SK-N-SH (cell line): Measurements from ENCODE around the gene TIMM23. TPM values are rescaled to one million over a fixed set of nuclear protein-coding genes. Genes with fewer than 3 reads are reported as not detected.

ENCODE experiments used
- CTCF ChIA-PET: fragments of 300-600, 350-600 bp; formaldehyde crosslinking; extraction: SDS; loops from one replicate; lab custom pipeline; 2021; lab: Yijun Ruan, JAX
- POLR2A ChIA-PET: fragments of 350-600 bp; sonication (Branson Sonifier 250); formaldehyde crosslinking; extraction: SDS; loops from one replicate; lab custom pipeline; 2020; ENCODE audit warnings: antibody characterized with exemption, inconsistent platforms; lab: Yijun Ruan, JAX
- DNase-seq: peaks from one replicate; pipeline ENCODE4 v3.0.0; 2012
- H2AFZ ChIP-seq: fragments of 200-600 bp; sonication (generic); 2 replicates; pipeline ENCODE4 v1.8.1; 2016; ENCODE audit warnings: antibody characterized with exemption, mild to moderate bottlenecking, low read depth
- H3F3A ChIP-seq: fragments of 200-600 bp; sonication (generic); replicated peaks from 2 replicates; pipeline ENCODE3; 2016; ENCODE audit warnings: antibody characterized with exemption, mild to moderate bottlenecking; ENCODE audit not compliant: insufficient read depth
- H3K27ac ChIP-seq, 2 experiments: fragments of 200-500 bp in 1 of 2; fragments of 200-600 bp in 1 of 2; sonication (Bioruptor generic) in 1 of 2; sonication (generic), shearing (Covaris generic) in 1 of 2; 2 replicates each; pipeline versions ENCODE4 v1.5.1 to v1.6.1; 2014 to 2016; ENCODE audit warnings: low read depth in 2 of 2, inconsistent platforms in 1 of 2, low read length in 1 of 2, mild to moderate bottlenecking in 1 of 2, mixed read lengths in 1 of 2
- H3K27me3 ChIP-seq: fragments of 200-600 bp; sonication (generic), shearing (Covaris generic); 2 replicates; pipeline ENCODE4 v1.6.1; 2016; ENCODE audit warnings: mixed run types; ENCODE audit not compliant: insufficient read depth
- H3K36me3 ChIP-seq, 2 experiments: fragments of 200-500 bp in 1 of 2; fragments of 200-600 bp in 1 of 2; sonication (Bioruptor generic) in 1 of 2; sonication (generic) in 1 of 2; replicated peaks in 1 of 2; 2 replicates each; pipeline versions ENCODE3 to v1.5.1; 2014 to 2016; ENCODE audit warnings: low read length in 1 of 2, mild to moderate bottlenecking in 1 of 2; ENCODE audit not compliant: insufficient read depth in 2 of 2, control insufficient read depth in 1 of 2
- H3K4me1 ChIP-seq, 2 experiments: fragments of 200-500 bp in 1 of 2; fragments of 200-600 bp in 1 of 2; sonication (Bioruptor generic) in 1 of 2; sonication (generic), shearing (Covaris generic) in 1 of 2; 2 replicates each; pipeline versions ENCODE4 v1.5.1 to v1.6.1; 2014 to 2016; ENCODE audit warnings: low read depth in 1 of 2, low read length in 1 of 2, mixed run types in 1 of 2; ENCODE audit not compliant: insufficient read depth in 2 of 2, control insufficient read depth in 1 of 2
- H3K4me2 ChIP-seq: fragments of 200-600 bp; sonication (generic), shearing (Covaris generic); 2 replicates; pipeline ENCODE4 v1.6.1; 2017; ENCODE audit warnings: mixed run types
- H3K4me3 ChIP-seq, 2 experiments: fragments of 200-500 bp in 1 of 2; fragments of 200-600 bp in 1 of 2; sonication (Bioruptor generic) in 1 of 2; sonication (generic), shearing (Covaris generic) in 1 of 2; 2 replicates each; pipeline versions ENCODE4 v1.5.1 to v1.8.1; 2014 to 2016; ENCODE audit warnings: low read depth in 2 of 2, inconsistent platforms in 1 of 2, low read length in 1 of 2, mild to moderate bottlenecking in 1 of 2, mixed read lengths in 1 of 2, moderate library complexity in 1 of 2
- H3K79me2 ChIP-seq: fragments of 200-600 bp; sonication (generic); 2 replicates; pipeline ENCODE4 v1.8.1; 2017; ENCODE audit warnings: mild to moderate bottlenecking; ENCODE audit not compliant: insufficient read depth
- H3K9ac ChIP-seq: fragments of 200-600 bp; sonication (generic); 2 replicates; pipeline ENCODE4 v1.6.1; 2017; ENCODE audit warnings: mixed run types
- H3K9me2 ChIP-seq: fragments of 200-600 bp; sonication (generic); 2 replicates; pipeline ENCODE4 v1.6.1; 2017; ENCODE audit warnings: mixed run types
- H3K9me3 ChIP-seq: fragments of 200-600 bp; sonication (generic); 2 replicates; pipeline ENCODE4 v1.6.1; 2017; ENCODE audit warnings: mixed run types, mild to moderate bottlenecking, moderate library complexity
- H4K20me1 ChIP-seq: fragments of 200-600 bp; sonication (generic); 2 replicates; pipeline ENCODE4 v1.6.1; 2017; ENCODE audit warnings: mild to moderate bottlenecking, mixed run types; ENCODE audit not compliant: insufficient read depth
- CHD2 ChIP-seq: fragments of 150-350 bp; IDR thresholded peaks from 2 replicates; pipeline ENCODE4 v1.6.1; 2018; ENCODE audit warnings: low read length; ENCODE audit not compliant: partially characterized antibody
- EP300 ChIP-seq, 2 experiments: IDR thresholded peaks; 2 replicates each; pipeline versions ENCODE4 v1.4.0 to v1.6.1; 2012; ENCODE audit warnings: borderline replicate concordance in 1 of 2, low read depth in 1 of 2, low read length in 1 of 2
- FOSL2 ChIP-seq: IDR thresholded peaks from 2 replicates; pipeline ENCODE4 v1.4.0; 2012; ENCODE audit warnings: low read depth, mild to moderate bottlenecking, moderate library complexity, borderline replicate concordance
- FOXJ3 ChIP-seq: sonication (generic); formaldehyde crosslinking; IDR thresholded peaks from 2 replicates; pipeline ENCODE4 v1.5.1; 2020; ENCODE audit warnings: mild to moderate bottlenecking, missing genetic modification reagents
- FOXM1 ChIP-seq: IDR thresholded peaks from 2 replicates; pipeline ENCODE4 v1.4.0; 2012; ENCODE audit warnings: low read depth, mild to moderate bottlenecking
- GABPA ChIP-seq: IDR thresholded peaks from 2 replicates; pipeline ENCODE4 v1.4.0; 2012; ENCODE audit warnings: low read depth, mild to moderate bottlenecking
- IRF3 ChIP-seq: fragments of 150-350 bp; IDR thresholded peaks from 2 replicates; pipeline ENCODE4 v1.6.1; 2016; ENCODE audit warnings: mild to moderate bottlenecking, low read depth, low read length
- MEF2A ChIP-seq: IDR thresholded peaks from 2 replicates; pipeline ENCODE4 v1.4.0; 2012; ENCODE audit warnings: low read depth, borderline replicate concordance
- NRF1 ChIP-seq: IDR thresholded peaks from 2 replicates; pipeline ENCODE4 v1.6.1; 2012; ENCODE audit warnings: low read depth, mild to moderate bottlenecking, low read length
- PBX3 ChIP-seq: IDR thresholded peaks from 2 replicates; pipeline ENCODE4; 2012
- RAD21 ChIP-seq: IDR thresholded peaks from 2 replicates; pipeline ENCODE4 v1.6.1; 2012; ENCODE audit warnings: mild to moderate bottlenecking, low read length
- RFX5 ChIP-seq: IDR thresholded peaks from 2 replicates; pipeline ENCODE4 v1.6.1; 2012; ENCODE audit warnings: mild to moderate bottlenecking, improper control_type of control experiment, low read length
- SMC3 ChIP-seq: IDR thresholded peaks from 2 replicates; pipeline ENCODE4 v1.6.1; 2012; ENCODE audit warnings: low read depth, low read length, improper control_type of control experiment
- TCF12 ChIP-seq: IDR thresholded peaks from 2 replicates; pipeline ENCODE4 v1.4.0; 2012
- USF1 ChIP-seq: IDR thresholded peaks from 2 replicates; pipeline ENCODE4 v1.4.0; 2012; ENCODE audit warnings: low read depth, borderline replicate concordance
- YY1 ChIP-seq: IDR thresholded peaks from 2 replicates; pipeline ENCODE4 v1.4.0; 2012; ENCODE audit warnings: low read depth, mild to moderate bottlenecking
- ZBTB33 ChIP-seq: IDR thresholded peaks from 2 replicates; pipeline ENCODE4 v1.4.0; 2012; ENCODE audit warnings: low read depth, borderline replicate concordance
- WGBS: methylation state at CpG from one replicate; pipeline ENCODE4 v1.1.6; 2017; ENCODE audit warnings: low lambda C conversion rate; 5-methylcytosine and 5-hydroxymethylcytosine counted together
- polyA plus RNA-seq, 3 experiments: library from polyadenylated mRNA; depleted of rRNA; stranded (reverse); fragments of >200 nt; gene quantifications; 2 replicates each; pipeline ENCODE4 v1.2.3, GENCODE V29; 2012

TIMM23 gene
- polyA plus RNA-seq, 1 of the 3 experiments (the other 2 are of a cell fraction): 87.0 TPM

GRCh38 chr10:46014683-46015405, 42.6 kb downstream of the TIMM23 start:
- no peak overlapping the region for H3K27ac ChIP-seq
- peaks cover 54% of the 10 kb centered on the region for H3K79me2 ChIP-seq
- H3K4me2 ChIP-seq: no peak overlapping the region
- peaks cover 23% of the 10 kb centered on the region for H4K20me1 ChIP-seq
- H3K9me2 ChIP-seq: no peaks in the 10 kb centered on the region
- peaks cover 52 to 56% of the 10 kb centered on the region in 2 experiments for H3K36me3 ChIP-seq
- CTCF ChIA-PET: interaction anchor here (1.0 kb wide), 1 partner anchor 7 kb away, joined by 5 read pairs; no protein-coding TSS in a partner anchor
- H3K9ac ChIP-seq: no peak overlapping the region
- no peak for TF ChIP-seq YY1
- no peak for TF ChIP-seq NRF1
- no peak for TF ChIP-seq IRF3
- TF ChIP-seq SMC3: no peak
- no peak for TF ChIP-seq GABPA
- no peak for TF ChIP-seq PBX3
- TF ChIP-seq MEF2A: no peak
- TF ChIP-seq USF1: no peak
- TF ChIP-seq FOXJ3 (CRISPR knock-in tag): no peak
- TF ChIP-seq RFX5: no peak
- no peak for TF ChIP-seq RAD21
- no peak for TF ChIP-seq CHD2
- TF ChIP-seq ZBTB33: no peak
- TF ChIP-seq FOSL2: no peak
- no peak for TF ChIP-seq TCF12
- no peak for TF ChIP-seq FOXM1
- no peak for TF ChIP-seq EP300 (IDR thresholded peaks at IDR 0.05; ENCODE audit: borderline replicate concordance in 1 of 2, low read depth in 1 of 2, low read length in 1 of 2)
- H3K9me3 ChIP-seq: no peaks in the 10 kb centered on the region
- no peaks in the 10 kb centered on the region for H3K27me3 ChIP-seq
- H3K4me3 ChIP-seq: no peak overlapping the region
- no peak for DNase-seq
- peaks cover 9% of the 10 kb centered on the region for H3F3A ChIP-seq
- POLR2A ChIA-PET: interaction anchor here (0.8 kb wide), 1 partner anchor 18 kb away, joined by 4 read pairs; no protein-coding TSS in a partner anchor
- no peak overlapping the region for H2AFZ ChIP-seq
- peaks cover 2 to 17% of the 10 kb centered on the region in 2 experiments; a peak in 3 of 4 replicates for H3K4me1 ChIP-seq
- WGBS: 85% methylated on average over 5 of the region's 5 CpGs
